Skeletal muscle satellite cell (primary cell): ENCODE measurements around the gene DRAM2. TPM values are rescaled to one million over a fixed set of nuclear protein-coding genes. Genes with fewer than 3 reads are reported as not detected.

ENCODE experiments used
- small RNA-seq: library from RNA; depleted of rRNA; stranded (forward); fragments of <200 nt; gene quantifications from one replicate; pipeline ENCODE3, GENCODE V24; 2012

DRAM2 gene

Small RNAs within 50 kb of the gene (small RNA-seq; reads per million reads assigned to genes)
- not detected for gene AL355816.1
